Colon (tissue), 2 donors: ENCODE measurements around the gene B4GALNT1.
"Not testable (repeated sequence)": the region's sequence is repeated elsewhere in the genome, so short reads cannot be mapped to it uniquely, and the experiment has no call there.

Experiments
- FAIRE-seq: peaks from 2 replicates; lab custom pipeline; 2012; peaks lifted over from hg19 to GRCh38; lab: Jason Lieb, UNC
- donor health status: control.
- donor health status: control.

Gene B4GALNT1

GRCh38 chr12:57632958-57633840 lies at the start of gene B4GALNT1:
Gene B4GALNT1, minus strand, starts transcription at chr12:57633201. Its CDS starts 1,069 bp downstream, at chr12:57632132.
- FAIRE-seq: no peak

GRCh38 chr12:57679697-57680096 lies 46.7 kb upstream of the B4GALNT1 start:
- FAIRE-seq: no peak

DNA sequence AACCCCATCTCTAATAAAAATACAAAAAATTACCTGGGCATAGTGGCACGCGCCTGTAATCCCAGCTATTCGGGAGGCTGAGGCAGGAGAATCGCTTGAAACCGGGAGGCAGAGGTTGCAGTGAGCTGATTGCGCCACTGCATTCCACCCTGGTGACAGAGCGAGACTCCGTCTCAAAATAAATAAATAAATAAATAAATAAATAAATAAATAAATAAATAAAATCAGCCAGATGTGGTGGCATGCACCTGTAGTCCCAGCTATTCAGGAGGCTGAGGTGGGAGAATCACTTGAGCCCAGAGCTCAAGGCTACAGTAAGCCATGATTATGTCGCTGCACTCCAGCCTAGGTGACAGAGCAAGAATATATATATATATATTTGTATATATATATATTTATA lies 44.9 kb upstream of the B4GALNT1 start:
- FAIRE-seq: not testable (repeated sequence)

DNA sequence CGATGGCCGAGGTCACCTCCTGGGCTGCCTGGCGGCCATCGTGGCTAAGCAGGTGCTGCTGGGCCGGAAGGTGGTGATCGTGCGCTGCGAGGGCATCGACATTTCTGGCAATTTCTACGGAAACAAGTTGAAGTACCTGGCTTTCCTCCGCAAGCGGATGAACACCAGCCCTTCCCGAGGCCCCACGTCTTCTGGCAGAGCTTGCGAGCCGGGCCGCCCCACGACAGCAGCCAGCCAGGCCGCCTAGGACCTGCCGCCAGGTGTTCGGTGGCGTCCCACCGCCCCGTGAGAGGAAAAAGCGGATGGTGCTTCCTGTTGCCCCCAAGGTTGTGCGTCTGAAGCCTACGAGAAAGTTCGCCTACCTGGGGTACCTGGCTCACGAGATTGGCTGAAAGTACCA lies 41.7 kb upstream of the B4GALNT1 start:
- FAIRE-seq: no peak

- FAIRE-seq: no peak
These were observed 39.8 kb upstream of the B4GALNT1 start for GRCh38 chr12:57672801-57673200.

GRCh38 chr12:57671811-57672210 lies 38.8 kb upstream of the B4GALNT1 start:
- not testable (repeated sequence) for FAIRE-seq

GRCh38 chr12:57669691-57670090 lies 36.7 kb upstream of the B4GALNT1 start:
- FAIRE-seq: not testable (repeated sequence)

- no peak for FAIRE-seq
These were observed 33.9 kb upstream of the B4GALNT1 start for GRCh38 chr12:57666897-57667296.

GRCh38 chr12:57665066-57665820 lies 32.2 kb upstream of the B4GALNT1 start:
- FAIRE-seq: not testable (repeated sequence)

GRCh38 chr12:57661376-57661775 lies 28.4 kb upstream of the B4GALNT1 start:
- no peak for FAIRE-seq

DNA sequence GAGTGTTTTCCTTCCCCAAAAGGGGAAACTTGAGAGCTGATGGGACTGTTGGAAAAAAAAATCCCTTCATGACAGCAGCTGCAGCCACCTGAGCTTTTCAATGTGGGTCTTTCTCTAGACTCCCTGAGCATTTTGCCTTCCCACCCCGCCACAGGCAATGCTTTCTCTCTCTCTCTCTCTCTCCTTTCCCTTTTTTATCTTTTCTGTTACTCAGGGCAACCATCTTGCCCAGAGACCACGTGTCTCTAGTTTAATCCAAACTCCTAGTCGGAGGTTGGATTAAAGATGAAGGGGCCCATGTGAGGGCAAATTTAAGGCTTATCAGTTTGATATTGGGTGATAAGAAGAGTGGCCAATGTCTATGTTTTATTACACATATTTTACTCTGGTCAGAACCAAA lies 25.9 kb upstream of the B4GALNT1 start:
- FAIRE-seq: no peak

- FAIRE-seq: no peak
These were observed 24.7 kb upstream of the B4GALNT1 start for GRCh38 chr12:57657744-57658143.

GRCh38 chr12:57656408-57656807 lies 23.4 kb upstream of the B4GALNT1 start:
- FAIRE-seq: not testable (repeated sequence)

GRCh38 chr12:57655541-57656240 lies 22.7 kb upstream of the B4GALNT1 start:
- no peak for FAIRE-seq

GRCh38 chr12:57654042-57654441 lies 21.0 kb upstream of the B4GALNT1 start:
- no peak for FAIRE-seq

DNA sequence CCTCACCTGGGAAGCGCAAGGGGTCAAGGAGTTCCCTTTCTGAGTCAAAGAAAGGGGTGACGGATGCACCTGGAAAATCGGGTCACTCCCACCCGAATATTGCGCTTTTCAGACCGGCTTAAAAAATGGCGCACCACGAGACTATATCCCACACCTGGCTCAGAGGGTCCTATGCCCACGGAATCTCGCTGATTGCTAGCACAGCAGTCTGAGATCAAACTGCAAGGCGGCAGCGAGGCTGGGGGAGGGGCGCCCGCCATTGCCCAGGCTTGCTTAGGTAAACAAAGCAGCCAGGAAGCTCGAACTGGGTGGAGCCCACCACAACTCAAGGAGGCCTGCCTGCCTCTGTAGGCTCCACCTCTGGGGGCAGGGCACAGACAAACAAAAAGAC lies 13.7 kb upstream of the B4GALNT1 start:
- FAIRE-seq: not testable (repeated sequence)

DNA sequence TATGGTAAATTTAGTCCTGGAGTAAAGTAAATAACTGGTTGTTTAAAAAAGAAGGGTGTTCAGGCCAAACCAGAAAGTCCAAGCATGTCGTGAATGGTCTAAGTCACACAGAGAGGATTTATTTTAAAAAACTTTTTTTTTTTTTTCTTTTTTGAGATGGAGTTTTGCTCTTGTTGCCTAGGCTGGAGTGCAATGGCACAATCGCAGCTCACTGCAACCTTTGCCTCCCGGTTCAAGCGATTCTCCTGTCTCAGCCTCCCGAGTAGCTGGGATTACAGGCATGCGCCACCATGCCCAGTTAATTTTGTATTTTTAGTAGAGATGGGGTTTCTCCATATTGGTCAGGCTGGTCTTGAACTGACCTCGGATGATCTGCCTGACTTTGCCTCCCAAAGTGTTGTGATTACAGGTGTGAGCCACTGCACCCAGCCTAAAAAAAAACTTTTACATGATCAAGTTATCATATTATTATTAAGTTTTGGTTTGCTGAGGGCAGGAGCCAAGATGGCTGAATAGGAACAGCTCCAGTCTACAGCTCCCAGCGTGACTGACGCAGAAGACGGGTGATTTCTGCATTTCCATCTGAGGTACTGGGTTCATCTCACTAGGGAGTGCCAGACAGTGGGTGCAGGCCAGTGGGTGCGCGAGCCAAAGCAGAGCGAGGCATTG lies 13.1 kb upstream of the B4GALNT1 start:
- not testable (repeated sequence) for FAIRE-seq

DNA sequence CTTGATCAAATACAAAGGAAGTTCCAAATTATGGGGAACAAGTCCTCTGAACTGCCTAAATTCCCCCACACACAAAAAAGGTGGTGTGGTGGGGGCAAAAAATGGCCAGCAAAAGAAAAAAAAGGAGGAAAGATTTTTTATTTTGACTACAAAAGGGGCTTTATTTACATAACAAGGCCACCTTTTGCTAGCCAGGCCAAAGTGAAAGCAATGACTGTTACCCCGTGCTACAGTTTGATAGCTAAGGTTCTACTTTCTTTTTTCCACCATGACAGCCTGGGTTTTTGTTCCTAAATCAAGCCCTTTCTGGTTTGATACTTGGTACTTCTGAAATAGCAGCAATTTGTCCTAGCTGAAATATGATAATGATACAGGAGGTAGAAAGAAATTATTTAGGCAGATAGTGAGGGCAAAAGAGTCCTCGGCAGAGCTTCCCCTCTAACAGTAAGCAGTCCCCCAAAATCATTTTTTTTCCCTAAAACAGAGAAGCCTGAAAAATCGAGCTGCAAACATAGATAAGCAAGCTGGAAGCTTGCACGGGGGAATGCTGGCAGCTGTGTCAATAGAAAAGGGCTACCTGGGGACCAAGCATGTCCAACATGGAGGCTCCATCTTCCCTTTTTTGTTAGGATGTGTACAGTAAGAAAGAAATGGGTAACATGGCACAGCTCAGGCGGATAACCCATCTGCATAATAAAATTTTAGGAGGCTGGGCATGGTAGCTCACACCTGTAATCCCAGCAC lies 8.9 kb upstream of the B4GALNT1 start:
- no peak for FAIRE-seq

DNA sequence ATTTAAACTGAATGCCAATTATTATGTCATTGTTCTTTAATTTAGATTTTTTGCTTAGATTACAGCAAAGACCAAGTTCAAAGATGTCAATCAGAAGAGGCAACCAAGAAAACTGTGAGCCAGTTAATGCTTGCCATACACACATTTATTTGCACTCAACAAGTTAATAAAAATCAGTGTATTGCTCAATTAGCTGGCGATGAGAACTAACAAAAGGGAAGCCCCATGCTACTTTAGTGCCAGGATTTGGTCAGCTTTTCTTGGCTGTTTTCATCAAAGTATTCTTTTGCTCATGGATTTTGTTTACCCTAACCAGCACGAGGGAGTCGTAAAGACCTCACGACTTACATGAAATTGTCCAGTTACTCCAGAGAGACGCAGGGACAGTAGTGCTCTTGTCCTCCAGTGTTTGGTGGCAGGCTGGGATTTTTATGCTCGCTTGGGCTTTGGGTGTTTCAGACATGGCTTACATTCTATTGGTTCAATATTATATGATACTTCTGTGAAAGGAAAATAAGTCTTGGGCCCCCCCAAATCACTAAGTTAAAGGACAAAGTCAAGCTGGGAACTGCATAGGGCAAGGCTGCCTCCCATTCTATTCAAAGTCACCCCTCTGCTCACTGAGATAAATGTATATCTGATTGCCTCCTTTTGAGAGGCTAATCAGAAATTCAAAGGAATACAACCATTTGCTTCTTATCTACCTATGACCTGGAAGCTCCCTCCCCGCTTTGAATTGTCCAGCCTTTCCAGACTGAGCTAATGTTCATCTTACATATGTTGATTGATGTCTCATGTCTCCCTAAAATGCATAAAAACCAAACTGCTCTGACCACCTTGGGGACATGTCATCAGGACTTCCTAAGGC lies 7.4 kb upstream of the B4GALNT1 start:
- FAIRE-seq: no peak

DNA sequence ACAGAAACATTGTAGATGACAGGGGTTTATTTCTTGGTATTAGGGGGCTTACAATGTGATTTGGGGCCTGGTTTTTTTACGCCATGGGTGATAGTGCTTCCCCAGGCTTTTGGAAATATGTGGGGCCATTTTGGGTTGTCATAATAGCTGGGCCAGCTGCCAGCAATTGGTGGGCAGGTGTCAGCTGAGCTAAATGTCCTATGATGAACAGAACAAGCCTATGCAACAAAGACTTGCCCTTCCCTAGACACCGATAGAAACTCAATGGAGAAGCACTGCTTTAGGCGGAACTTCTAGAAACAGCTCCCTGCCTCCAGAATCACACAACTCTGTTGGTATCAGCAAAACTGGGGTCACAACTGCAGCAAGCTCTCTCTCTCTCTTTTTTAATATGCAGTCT lies 5.1 kb upstream of the B4GALNT1 start:
- FAIRE-seq: no peak
